DOHH2 (cell line): Measurements from ENCODE around the gene KCNMA1.

ENCODE experiments used
- H3F3A ChIP-seq: fragments of 200-600 bp; sonication (generic), shearing (Covaris generic); 2 replicates; pipeline ENCODE4 v1.6.0; 2016; ENCODE audit warnings: antibody characterized with exemption, mild to moderate bottlenecking; ENCODE audit not compliant: control insufficient read depth, insufficient read depth
- H3K27ac ChIP-seq: fragments of 200-600 bp; sonication (generic); 2 replicates; pipeline ENCODE4 v1.5.1; 2014; ENCODE audit warnings: low read depth, mild to moderate bottlenecking, low read length, moderate library complexity
- H3K27me3 ChIP-seq: fragments of 200-600 bp; sonication (generic); 2 replicates; pipeline ENCODE4 v1.6.1; 2014; ENCODE audit warnings: mild to moderate bottlenecking, low read length, mixed read lengths; ENCODE audit not compliant: control insufficient read depth
- H3K36me3 ChIP-seq: fragments of 200-600 bp; sonication (generic); 2 replicates; pipeline ENCODE4 v1.6.1; 2014; ENCODE audit warnings: mild to moderate bottlenecking, low read length, moderate library complexity, mixed read lengths; ENCODE audit not compliant: control insufficient read depth
- H3K4me1 ChIP-seq: fragments of 200-600 bp; sonication (generic); 2 replicates; pipeline ENCODE4 v1.6.1; 2014; ENCODE audit warnings: mild to moderate bottlenecking, low read length, mixed read lengths; ENCODE audit not compliant: control insufficient read depth
- H3K4me2 ChIP-seq: fragments of 200-600 bp; sonication (generic); 2 replicates; pipeline ENCODE4 v1.6.0; 2014; ENCODE audit warnings: mild to moderate bottlenecking, low read length, moderate library complexity
- H3K4me3 ChIP-seq: fragments of 200-600 bp; sonication (generic); 2 replicates; pipeline ENCODE4 v1.5.1; 2014; ENCODE audit warnings: mild to moderate bottlenecking, low read length, mixed read lengths
- H3K79me2 ChIP-seq: fragments of 200-600 bp; sonication (generic); 2 replicates; pipeline ENCODE4 v1.6.1; 2014; ENCODE audit warnings: mild to moderate bottlenecking, low read length, mixed read lengths; ENCODE audit not compliant: control insufficient read depth
- H3K9me2 ChIP-seq: fragments of 200-600 bp; sonication (generic); replicated peaks from 2 replicates; pipeline ENCODE4 v1.6.1; 2014; ENCODE audit warnings: mild to moderate bottlenecking, low read length, mixed read lengths; ENCODE audit not compliant: control insufficient read depth
- H3K9me3 ChIP-seq: fragments of 200-600 bp; sonication (generic); 2 replicates; pipeline ENCODE4 v1.6.1; 2014; ENCODE audit warnings: antibody characterized with exemption, low read length, mixed read lengths; ENCODE audit not compliant: control insufficient read depth, insufficient read depth
- H4K20me1 ChIP-seq: fragments of 200-600 bp; sonication (generic); 2 replicates; pipeline ENCODE4 v1.6.0; 2014; ENCODE audit warnings: low read depth, mild to moderate bottlenecking, antibody characterized with exemption, low read length, moderate library complexity; ENCODE audit not compliant: control insufficient read depth, insufficient read depth
- EZH2phosphoT487 ChIP-seq: fragments of 200-600 bp; sonication (generic); IDR thresholded peaks from 2 replicates; pipeline ENCODE4 v1.6.1; 2017; ENCODE audit warnings: borderline replicate concordance, mild to moderate bottlenecking, antibody characterized with exemption, low read length, moderate library complexity, mixed read lengths
- TF ChIP-seq, protein P1 (sequence below): fragments of 200-600 bp; sonication (generic); IDR thresholded peaks from one replicate; pipeline ENCODE4 v1.5.1; 2014; ENCODE audit warnings: antibody characterized with exemption, mild to moderate bottlenecking, low read depth, low read length; ENCODE audit not compliant: poor library complexity, severe bottlenecking

Gene KCNMA1

DNA sequence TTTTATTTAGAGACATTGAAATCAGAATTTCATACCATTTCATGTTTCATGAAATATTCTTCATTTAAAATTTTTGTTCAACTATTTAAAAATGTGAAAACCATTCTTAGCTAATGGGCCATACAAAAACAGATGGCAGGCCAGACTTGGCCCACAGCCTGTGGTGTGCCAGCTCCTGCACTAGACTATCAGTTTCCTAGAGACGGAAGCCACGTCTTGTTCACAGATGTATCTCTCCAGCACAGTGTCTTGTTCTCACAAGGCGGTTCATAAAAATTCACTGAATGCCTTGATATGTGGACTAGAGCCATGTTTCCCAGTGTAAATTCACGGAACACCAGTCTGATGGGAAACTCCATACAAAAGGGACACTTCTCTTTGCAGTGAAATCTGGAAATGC, 216.0 kb downstream of the KCNMA1 start:
- Histone ChIP-seq H3K4me2 (no peak overlapping the region), H3K36me3 (no peaks in the 10 kb centered on the region), H3K27me3 (no peaks in the 10 kb centered on the region), H3K9me2 (no peaks in the 10 kb centered on the region), H3K4me3 (no peak overlapping the region), H3K4me1 (no peaks in the 10 kb centered on the region), H3K79me2 (no peaks in the 10 kb centered on the region), H3K27ac (no peak overlapping the region), H3K9me3 (no peaks in the 10 kb centered on the region), H3F3A (no peaks in the 10 kb centered on the region), H4K20me1 (no peaks in the 10 kb centered on the region)
- TF ChIP-seq, protein P1, sequence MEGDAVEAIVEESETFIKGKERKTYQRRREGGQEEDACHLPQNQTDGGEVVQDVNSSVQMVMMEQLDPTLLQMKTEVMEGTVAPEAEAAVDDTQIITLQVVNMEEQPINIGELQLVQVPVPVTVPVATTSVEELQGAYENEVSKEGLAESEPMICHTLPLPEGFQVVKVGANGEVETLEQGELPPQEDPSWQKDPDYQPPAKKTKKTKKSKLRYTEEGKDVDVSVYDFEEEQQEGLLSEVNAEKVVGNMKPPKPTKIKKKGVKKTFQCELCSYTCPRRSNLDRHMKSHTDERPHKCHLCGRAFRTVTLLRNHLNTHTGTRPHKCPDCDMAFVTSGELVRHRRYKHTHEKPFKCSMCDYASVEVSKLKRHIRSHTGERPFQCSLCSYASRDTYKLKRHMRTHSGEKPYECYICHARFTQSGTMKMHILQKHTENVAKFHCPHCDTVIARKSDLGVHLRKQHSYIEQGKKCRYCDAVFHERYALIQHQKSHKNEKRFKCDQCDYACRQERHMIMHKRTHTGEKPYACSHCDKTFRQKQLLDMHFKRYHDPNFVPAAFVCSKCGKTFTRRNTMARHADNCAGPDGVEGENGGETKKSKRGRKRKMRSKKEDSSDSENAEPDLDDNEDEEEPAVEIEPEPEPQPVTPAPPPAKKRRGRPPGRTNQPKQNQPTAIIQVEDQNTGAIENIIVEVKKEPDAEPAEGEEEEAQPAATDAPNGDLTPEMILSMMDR: no peak
- no peak for TF ChIP-seq EZH2phosphoT487

DNA sequence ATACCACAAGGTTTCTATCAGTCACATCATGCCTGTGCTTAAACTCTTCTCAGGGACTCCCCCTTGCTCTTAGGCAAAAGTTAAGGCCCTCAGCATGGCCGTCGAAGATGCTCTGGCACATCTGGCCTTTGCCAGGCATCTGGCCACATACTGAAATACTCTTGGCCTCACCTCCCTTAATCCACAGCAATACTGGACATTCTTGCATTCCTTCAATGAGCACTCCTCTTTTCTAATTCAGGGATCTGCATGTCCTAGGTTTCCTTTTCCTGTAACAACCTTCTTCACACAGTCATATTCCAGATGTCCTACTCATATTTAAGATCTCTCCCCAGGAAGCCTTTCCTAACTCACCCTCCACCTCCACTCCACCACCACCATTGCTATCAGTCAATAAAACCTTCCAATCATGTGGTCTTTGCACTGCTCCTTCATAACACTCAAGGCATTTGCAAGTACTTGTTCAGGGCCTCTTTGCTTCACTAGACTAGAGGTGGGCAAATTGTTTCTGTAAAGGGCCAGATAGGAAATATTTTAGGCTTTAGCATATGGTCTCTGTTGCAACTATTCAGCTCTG, 216.6 kb downstream of the KCNMA1 start:
- 0 out of 2 replicates have a peak, but pooled peaks cover 3% of the 10 kb centered on the region for H3K27me3 ChIP-seq
- H3K36me3 ChIP-seq: no peaks in the 10 kb centered on the region
- no peak overlapping the region for H3K27ac ChIP-seq
- no peak overlapping the region for H3K4me2 ChIP-seq
- H4K20me1 ChIP-seq: no peaks in the 10 kb centered on the region
- no peak overlapping the region for H3K4me3 ChIP-seq
- H3K4me1 ChIP-seq: no peaks in the 10 kb centered on the region
- no peaks in the 10 kb centered on the region for H3F3A ChIP-seq
- no peaks in the 10 kb centered on the region for H3K79me2 ChIP-seq
- no peaks in the 10 kb centered on the region for H3K9me3 ChIP-seq
- TF ChIP-seq EZH2phosphoT487: no peak
- TF ChIP-seq, protein P1: no peak
- no peaks in the 10 kb centered on the region for H3K9me2 ChIP-seq

DNA sequence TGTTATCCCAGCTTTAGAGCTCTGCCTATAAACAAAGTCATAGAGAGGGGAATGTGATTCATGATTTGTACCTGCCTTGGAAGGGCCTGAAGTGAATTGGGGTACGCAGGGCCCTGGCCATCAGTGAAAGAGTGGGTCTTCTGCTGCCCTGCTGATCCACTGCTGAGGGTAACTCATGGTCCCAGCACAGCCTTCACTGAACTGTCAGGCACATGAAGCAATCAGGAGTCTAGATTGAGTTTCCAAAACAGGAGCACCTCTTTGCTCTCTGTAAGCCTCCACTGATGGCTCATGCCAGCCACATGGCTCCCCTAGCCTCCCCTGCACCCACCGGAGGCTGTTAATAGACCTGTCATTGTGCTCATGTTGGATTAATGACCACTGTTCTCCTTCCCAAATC, 217.6 kb downstream of the KCNMA1 start:
- Histone ChIP-seq H3K27ac (no peak overlapping the region), H3K4me1 (no peaks in the 10 kb centered on the region), H4K20me1 (no peaks in the 10 kb centered on the region), H3K27me3 (0 out of 2 replicates have a peak, but pooled peaks cover 3% of the 10 kb centered on the region), H3K4me2 (no peak overlapping the region), H3F3A (no peaks in the 10 kb centered on the region), H3K9me3 (no peaks in the 10 kb centered on the region), H3K9me2 (no peaks in the 10 kb centered on the region), H3K36me3 (no peaks in the 10 kb centered on the region), H3K4me3 (no peak overlapping the region), H3K79me2 (no peaks in the 10 kb centered on the region)
- TF ChIP-seq, protein P1: no peak
- TF ChIP-seq EZH2phosphoT487: no peak
